Adrenal gland (tissue), 5 donors: ENCODE data around the gene WDR72.

Source experiments
- POLR2A ChIP-seq, 2 donors: fragments of 450-650 bp; IDR thresholded peaks; one replicate each; pipeline ENCODE4 v1.6.1; 2017; ENCODE audit warnings: antibody characterized with exemption in 2 of 2, mild to moderate bottlenecking in 2 of 2, moderate library complexity in 1 of 2
- TF ChIP-seq, protein P1 (sequence below), 6 experiments: fragments of 450-650 bp in 4 of 6; fragments of 200-600 bp in 2 of 6; sonication (generic) in 1 of 6; IDR thresholded peaks; 1 replicate in 5 of 6; 2 replicates in 1 of 6; pipeline versions ENCODE4 v1.5.1 to v1.8.0; 2016 to 2021; ENCODE audit warnings: antibody characterized with exemption in 6 of 6, mild to moderate bottlenecking in 2 of 6, moderate library complexity in 1 of 6
- donor health status: DM: no; HTN: no; CAD: no.

DNA sequence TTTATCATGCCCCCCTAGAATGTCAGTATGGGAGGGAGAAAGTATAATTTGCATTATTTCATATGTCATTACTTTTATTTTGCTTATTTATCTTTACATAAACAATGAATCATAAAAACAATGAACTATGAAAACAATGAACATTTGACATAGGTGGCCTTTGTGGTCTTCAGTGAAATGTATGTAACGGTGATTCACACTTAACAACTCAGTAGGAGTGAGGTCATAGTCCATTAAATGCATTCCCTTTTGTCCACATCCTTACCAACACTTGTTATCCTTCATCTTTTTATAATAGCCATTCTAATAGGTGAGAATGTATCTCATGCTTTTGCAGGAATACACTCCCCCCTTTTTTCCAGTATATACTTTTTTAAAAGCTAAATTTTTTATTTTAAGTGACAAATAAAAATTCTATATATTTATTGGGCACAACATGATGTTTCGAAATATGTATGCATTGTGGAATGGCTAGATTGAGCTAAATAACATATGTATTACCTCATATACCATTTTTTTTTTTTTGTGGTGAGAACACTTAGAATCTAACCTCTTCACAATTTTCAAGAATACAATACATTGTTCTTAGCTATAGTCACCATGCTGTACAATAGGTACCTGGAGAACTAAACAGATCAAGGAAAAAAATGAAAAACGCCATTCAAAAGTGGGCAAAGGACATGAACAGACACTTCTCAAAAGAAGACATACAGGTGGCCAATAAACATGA lies 189.5 kb downstream of the WDR72 start:
- TF ChIP-seq, protein P1, sequence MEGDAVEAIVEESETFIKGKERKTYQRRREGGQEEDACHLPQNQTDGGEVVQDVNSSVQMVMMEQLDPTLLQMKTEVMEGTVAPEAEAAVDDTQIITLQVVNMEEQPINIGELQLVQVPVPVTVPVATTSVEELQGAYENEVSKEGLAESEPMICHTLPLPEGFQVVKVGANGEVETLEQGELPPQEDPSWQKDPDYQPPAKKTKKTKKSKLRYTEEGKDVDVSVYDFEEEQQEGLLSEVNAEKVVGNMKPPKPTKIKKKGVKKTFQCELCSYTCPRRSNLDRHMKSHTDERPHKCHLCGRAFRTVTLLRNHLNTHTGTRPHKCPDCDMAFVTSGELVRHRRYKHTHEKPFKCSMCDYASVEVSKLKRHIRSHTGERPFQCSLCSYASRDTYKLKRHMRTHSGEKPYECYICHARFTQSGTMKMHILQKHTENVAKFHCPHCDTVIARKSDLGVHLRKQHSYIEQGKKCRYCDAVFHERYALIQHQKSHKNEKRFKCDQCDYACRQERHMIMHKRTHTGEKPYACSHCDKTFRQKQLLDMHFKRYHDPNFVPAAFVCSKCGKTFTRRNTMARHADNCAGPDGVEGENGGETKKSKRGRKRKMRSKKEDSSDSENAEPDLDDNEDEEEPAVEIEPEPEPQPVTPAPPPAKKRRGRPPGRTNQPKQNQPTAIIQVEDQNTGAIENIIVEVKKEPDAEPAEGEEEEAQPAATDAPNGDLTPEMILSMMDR (IDR thresholded peaks at IDR 0.05): no peak
- TF ChIP-seq POLR2A (IDR thresholded peaks at IDR 0.05): no peak
